GM19240 (cell line): Measurements from ENCODE around the gene DEPP1.
"Not testable (repeated sequence)": the region's sequence is repeated elsewhere in the genome, so short reads cannot be mapped to it uniquely, and the experiment has no call there.

ENCODE experiments used
- DNase-seq: peaks from one replicate; pipeline ENCODE4 v3.0.0; 2011; ENCODE audit warnings: low spot score; ENCODE audit not compliant: insufficient read length

The DEPP1 gene, protein sequence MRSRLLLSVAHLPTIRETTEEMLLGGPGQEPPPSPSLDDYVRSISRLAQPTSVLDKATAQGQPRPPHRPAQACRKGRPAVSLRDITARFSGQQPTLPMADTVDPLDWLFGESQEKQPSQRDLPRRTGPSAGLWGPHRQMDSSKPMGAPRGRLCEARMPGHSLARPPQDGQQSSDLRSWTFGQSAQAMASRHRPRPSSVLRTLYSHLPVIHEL

DNA sequence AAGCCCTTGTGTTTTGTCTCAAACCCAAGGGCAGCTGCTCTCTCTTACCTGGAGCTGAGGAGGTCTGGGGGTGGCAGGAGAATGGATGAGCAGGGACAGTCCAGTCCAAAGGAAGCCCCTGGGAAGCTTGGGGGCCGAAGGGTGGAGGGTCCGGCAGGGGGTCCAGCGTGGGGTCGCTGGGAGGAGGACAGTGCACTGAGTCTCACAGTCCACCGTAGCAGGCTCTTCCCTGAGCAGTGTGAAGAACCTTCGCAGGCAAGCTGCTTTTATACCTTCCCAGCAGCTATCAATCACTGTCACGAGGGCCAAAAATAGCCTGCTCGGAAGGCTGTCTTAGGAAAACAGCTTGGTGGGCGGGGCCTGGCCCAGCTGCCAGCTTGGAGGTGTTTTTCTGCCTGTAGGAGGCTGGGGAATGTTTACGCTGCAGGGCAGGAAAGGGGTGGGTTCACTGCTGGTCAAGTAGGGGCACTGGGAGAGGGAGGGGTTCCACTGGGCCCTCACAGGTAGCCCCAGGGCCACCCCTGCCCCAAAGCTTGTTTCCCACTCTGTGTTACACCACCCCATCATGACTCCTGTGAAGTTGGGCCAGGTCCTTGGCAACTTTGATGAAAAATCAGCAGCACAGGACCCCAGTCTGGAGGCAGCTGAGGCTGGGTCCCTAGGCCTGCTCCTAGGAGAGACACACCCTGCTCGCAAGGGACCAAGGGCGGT is at the start of gene DEPP1:
Gene DEPP1, minus strand, starts transcription at position 240 of the 711 bp plus-strand sequence. CDS start 779 bp downstream, outside the sequence.
- DNase-seq, result no peak

DNA sequence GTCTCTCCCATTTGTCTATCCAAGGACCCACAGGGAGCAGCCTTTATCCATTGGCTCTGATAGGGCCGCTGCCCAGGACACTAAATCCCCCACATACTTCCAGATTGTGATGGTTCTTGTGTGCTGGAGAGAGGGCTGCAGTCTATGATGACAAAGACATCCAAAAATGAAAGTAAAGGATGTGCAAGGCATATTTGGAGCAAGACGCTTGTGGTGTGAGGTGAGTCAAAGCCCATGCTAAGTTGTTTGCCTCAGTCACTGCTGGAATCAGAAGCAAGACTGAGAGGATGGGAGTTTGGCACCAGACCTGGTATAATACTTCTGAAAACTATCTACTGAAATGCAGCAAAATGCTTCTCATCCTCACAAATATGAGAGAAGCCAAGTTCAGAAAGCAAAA is 44.8 kb upstream of the DEPP1 start:
- no peak for DNase-seq

DNA sequence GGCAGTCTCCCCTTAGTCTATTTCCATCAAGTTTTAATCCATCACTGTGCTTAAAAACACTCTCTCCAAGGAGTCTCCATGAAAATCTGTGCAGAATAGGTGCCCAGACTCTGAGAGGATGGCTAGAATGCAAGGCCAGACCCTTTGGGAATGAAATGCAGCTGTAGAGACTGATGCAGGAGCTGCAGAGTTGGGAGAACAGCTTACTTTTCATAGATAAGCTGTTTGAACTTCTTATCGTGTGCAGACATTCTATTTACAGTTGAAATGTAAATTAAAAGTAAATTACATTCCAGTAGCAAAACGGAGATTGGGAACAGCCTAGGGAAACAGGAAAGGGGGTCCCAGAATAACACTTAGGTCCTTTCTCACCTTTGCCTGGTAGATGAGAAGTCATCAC is 37.0 kb upstream of the DEPP1 start:
- no peak for DNase-seq

DNA sequence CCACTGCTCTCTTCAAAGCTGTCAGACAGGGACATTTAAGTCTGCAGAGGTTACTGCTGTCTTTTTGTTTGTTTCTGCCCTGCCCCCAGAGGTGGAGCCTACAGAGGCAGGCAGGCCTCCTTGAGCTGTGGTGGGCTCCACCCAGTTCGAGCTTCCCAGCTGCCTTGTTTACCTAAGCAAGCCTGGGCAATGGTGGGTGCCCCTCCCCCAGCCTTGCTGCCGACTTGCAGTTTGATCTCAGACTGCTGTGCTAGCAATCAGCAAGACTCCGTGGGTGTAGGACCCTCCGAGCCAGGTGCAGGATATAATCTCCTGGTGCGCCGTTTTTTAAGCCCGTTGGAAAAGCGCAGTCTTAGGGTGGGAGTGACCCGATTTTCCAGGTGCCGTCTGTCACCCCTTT is 35.9 kb upstream of the DEPP1 start:
- DNase-seq, result not testable (repeated sequence)

DNA sequence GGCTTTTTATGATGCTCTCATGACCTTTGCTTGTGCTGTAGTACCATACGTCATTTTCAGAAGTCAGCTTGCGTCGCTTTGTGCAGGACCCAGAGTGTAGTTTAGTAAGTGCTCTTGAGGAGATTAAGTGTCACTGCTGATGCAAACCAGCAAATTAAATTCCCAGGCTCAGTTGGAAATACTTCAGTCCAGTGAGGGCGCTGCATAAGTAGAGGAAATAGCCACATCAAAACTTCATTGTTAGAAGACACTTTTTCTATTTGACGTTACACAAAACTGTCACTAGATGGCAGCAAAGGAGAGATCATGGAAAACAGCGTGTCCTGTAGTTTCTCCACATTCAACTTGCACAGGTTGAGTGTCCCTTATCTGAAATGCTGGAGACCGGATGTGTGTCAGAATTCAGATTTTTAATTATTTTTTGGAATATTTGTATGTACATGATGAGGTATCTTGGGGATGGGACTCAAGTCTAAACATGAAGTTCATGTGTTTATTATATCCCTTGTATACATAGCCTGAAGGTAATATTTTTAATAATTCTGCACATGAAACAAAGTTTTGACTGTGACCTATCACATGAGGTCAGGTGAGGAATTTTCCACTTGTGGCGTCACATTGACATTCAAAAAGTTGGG is 30.0 kb upstream of the DEPP1 start:
- peak; percentile 26 for DNase-seq

DNA sequence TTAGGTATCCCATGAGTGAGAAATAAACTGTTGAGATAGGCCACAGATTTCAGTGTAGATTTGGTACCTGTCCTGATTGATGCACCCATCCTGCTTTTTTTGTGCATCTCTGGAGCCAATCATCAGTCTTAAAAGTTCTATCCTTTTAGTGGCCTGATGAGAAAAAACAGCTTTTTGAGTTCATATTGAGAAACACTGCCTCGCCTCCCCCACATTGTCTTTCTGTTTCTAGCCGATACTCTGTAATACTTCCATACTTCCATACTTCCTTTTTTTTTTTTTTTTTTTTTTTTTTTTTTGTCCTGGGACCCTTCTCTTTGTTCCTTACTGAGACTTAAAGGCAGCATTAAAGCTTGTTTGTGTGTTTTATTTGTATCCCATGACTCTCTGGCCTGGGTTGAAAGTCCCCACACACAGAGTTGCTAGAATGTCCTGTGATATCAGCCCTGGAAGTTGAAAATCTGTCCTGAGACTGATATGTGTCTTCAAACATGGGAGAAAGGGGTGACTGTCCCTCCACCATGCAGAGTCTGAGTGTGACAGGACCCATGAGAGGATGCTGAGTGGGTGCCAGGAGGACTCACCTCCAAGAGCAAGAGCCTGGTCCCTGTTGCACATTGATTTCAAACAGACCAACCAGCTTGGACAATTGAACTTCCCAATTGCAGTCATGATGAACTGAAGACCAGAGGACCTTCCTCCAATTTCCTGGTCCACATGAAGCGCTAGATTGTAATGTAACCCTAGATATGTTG is 27.8 kb upstream of the DEPP1 start:
- no peak for DNase-seq

DNA sequence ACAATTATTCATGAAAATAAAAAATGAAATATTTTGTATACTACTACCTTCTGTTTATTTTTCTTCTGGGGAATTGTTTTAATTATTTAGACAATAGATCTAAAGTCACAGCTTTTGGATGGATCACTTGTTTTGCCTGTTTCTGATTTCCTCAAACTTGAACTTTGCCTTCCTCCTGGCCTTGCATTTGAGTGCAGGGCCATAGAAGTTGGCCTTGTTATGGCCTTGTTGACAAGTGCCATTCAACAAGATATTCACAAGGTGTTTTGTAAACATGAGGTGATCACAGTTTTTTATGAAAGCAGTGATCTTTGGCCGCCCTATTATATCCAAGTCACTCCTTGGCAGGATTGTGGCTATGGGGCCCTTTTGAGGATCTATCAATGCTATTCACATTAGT is 26.7 kb upstream of the DEPP1 start:
- DNase-seq, result no peak

DNA sequence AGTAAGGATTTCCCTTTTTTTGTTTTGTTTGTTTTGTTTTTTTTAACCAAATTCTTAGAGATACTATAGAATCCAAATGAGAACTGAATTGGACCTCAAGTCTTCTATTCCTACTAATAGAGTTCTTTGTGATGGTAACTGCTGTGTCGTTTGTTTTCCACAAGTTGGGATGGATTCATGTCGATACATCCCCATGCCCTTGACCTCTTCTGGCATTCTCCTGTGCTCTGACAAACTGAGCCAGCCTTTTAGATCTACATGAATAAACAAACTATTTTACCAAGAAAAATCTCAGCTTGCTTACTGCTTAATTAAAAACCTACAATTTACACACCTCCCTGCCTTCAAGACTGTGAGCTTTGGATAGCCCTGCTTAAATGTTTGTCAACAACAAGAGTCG is 26.1 kb upstream of the DEPP1 start:
- no peak for DNase-seq

DNA sequence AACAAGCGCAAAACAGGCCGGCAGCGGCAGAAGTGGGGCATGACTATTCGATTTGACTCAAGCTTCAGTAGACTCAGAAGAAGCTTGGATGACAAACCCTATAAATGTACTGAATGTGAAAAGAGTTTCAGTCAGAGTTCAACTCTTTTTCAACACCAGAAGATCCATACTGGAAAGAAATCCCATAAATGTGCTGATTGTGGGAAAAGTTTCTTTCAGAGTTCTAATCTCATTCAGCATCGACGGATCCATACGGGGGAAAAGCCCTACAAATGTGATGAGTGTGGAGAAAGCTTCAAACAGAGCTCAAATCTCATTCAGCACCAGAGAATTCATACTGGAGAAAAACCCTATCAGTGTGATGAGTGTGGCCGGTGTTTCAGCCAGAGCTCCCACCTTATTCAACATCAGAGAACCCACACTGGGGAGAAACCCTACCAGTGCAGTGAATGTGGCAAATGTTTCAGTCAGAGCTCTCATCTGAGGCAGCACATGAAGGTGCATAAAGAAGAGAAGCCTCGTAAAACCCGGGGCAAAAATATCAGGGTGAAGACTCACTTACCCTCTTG is 24.9 kb upstream of the DEPP1 start:
- no peak for DNase-seq

DNA sequence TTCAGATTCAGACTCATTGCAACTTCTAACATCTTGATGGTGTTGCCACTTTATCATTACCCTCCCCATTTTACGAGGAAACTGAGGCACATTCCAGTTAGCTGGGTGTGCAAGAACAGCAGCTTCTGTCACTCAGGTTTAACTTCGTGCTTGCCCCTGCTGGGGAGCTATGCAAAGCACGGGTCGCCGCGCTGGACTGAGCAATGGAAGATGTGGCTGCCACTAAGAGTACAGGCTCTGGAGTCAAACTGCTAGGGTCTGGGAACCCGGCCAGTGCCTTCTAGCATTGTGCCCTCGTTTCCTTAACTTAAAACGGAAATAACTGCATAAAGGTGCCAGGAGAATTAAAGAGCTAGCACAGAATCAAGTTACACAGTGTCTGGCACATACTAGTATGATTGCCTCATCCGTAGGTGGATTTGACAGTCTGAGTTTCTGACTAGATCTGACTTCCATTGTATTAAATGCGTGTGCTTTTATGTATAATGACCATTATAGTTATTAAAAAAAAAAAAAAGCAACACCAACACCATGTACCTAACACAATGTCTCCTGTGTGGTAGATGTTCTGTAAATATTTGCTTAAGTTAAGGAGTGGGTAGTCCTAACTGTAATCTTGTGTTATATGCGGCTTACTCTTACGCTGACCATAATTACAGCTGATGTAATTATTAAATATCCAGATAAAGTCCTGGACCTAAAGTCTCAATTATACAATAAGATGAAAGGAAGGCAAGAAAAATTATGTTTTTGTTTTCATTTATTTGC is 23.0 kb upstream of the DEPP1 start:
- DNase-seq, result peak; percentile 76

DNA sequence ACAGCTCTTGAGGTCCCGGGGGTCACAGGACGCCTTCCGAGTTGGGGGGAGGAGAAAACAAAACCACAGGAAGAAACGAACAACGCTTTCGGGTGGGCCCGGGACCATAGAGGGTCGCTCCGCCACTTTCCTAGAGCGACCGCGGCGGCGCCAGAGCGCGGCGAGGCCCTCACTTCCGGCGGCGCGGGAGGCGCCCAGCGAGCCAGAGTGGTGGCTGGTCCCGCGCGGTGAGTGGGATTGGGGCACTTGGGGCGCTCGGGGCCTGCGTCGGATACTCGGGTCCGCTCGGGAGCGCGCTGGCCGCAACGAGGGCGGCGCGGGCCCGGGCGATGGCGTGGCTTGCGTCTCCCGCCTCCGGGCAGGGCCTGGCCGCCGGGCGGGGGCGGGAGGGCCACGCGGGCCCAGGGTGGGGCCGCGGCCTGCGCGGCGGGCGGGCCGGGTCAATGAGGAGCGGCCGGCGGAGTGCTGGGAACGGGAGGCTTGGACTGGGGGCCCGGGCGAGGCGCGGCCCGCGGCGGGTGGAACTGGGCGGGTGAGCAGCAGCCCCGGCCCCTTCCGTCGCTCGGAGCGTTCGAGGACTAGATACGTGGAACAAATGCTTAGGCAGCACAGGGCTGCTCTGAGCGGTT is 22.3 kb upstream of the DEPP1 start, which contains the start of gene ZNF22:
Gene ZNF22, plus strand, starts transcription at position 172 of the 629 bp plus-strand sequence. CDS start 2,446 bp downstream, outside the sequence.
- peak; percentile 64 for DNase-seq

DNA sequence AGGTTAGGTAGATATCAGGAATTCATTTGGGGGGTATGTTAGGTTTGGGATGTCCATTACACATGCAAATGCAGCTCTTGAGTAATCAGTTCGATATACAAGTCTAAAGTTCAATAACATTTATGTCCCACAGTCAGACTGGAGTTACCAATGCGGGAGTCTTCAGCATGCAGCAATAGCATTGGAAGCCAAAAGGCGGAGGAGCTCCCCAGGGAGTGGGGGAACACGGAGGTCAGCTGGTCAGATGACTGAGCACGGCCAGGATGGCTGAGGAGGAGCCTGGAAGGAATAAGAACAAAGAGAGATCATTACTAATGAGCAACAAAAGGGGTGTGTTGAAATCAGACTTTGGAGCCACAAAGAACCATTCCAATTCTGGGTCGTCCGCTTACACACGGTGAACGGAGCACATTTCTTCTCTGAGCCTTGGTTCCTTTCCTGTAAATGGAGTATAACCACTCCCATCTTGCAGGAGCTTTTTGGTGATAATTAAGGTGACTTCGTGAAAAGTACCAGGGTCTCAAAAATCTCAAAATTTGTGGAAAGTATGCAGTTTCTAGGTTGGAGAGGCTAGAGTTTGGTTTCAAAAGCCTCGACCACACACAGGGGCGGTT is 21.6 kb upstream of the DEPP1 start:
- DNase-seq, result no peak

DNA sequence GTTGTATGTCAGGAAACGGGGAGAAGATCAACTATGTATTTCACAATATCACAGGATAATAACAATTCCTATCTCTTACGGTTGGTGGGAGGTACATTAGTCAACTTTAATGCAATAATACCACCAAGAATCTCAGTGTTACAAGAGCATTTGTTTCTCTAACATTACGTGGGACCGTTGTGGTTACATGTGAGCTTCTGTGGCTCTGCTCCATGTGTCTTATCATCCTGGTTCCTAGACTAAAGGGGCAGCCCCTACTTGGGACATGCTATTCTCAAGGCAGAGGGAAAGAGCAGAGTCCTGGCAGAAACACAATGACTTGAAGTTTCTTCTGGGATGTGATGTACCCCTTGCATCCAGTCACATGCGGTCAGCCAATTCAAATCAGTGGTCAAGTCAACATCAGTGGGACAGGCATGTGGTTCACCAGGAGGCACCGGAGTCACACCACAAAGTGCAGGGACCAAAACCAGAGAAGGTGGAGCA is 19.6 kb upstream of the DEPP1 start:
- DNase-seq, result no peak

DNA sequence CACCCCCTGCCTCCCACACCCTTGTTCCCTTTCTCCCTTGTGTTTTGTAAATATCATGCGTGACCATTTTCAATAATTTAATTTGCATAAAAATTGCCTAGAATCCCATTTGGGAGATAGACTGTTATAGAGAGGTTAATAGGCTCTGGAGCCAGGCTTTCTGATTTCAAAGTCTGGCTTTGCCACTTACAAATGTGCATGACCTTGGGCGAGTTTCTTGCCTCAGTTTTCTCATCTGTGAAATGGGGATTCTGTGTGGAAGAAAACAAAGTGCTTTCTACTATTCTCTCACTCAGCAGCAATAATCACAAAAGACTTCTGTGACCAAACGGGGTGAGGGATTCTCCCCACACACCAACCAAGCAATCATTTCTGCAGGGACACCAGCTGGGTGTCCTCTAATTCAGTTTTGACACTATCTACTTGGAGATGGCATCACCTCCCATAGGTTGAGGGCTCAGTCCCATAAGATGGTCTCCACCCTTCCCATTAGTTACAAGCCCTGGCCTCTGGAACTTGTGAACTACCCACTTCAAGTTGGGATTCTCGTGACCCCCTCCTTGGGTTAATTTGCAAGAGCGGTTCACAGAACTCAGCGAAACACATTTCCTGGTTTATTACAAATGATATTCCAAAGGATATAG is 18.6 kb upstream of the DEPP1 start:
- no peak for DNase-seq

DNA sequence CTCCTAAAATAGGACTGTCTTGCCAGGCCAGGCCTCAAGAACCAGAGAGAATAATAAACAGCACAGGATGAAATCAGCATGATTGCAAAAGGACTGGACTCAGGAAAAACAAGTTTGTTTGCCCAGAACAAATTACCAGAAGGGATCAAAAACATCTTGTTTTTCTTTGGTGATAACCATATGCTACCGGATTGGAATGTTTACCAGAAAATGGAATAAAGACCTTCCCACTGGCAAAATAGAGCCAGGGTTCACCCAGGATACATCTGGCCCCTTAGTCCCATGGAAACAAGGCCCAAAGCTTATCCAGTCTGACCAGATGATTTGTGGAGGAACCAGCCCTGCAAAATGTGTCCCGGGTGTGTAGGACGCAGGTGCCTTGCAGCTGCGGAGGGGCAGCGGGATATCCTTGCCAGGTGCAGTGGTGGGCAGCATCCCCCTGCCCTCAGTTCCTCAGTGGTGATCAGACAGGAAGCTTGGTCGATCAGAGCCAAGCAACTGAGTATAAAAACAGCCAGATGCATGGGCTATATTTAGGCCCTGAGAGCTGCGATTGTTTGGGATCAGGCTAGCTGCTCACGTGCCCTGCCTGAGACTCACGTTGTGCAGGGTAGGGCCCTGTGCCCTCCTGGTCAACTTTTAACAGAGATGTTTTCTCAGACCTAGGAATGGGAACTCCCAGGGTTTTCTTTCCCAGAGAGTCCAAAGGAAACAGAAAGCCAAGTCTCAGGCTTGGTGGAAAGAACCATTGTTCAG is 17.5 kb upstream of the DEPP1 start:
- DNase-seq, result no peak

DNA sequence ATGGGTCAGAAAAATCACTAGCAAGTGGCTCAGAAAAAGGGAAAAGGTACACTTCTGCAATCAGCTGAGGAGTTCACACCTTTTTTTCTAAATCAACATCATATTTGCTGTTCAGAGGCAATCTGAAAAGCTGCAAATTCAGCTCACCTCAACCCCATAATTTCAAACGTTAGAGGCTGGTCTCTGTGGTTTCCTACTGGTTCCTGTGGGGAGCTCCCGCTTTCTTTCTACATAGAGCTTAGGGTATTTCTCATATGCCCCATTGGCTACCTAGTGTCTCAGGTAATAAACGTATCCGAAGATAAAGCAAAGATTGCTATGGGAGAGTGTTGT is 16.9 kb upstream of the DEPP1 start:
- no peak for DNase-seq

DNA sequence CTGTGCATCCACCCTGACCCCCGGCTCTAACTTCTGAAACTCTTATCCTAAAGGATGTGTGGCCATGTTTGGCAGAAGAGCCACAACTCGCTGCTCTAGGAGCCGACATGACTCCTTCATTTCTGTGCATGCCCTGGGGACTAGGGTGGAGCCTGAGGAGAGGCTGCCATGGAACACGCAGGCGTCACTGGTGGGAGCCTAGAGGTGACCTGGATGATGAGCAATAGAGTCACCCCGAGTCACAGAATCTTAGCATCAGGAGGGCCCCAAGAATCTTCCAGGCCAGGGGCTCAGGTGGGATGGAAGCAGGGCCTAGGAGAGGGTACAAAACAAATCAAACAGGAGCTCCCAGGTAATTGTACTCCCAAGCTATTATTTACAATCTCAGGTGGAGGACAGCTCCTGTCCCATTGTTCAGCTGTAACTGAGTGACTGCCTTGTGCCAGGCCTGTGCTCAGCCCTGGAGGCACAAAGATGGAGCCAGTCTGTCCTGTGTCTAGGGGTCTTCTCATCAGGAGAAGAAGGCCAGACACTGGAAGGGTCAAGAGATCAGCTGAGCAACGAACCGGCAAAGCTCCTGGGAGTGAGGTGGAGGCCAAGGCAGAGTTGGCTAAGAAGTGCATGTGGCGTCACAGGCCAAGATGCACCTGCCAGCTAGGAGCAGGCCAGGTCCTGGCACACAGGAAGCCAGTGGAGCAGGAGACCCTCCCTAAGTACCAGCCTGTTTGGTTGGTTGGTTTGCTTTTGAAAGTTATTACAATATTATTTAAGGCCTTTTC is 16.3 kb upstream of the DEPP1 start:
- no peak for DNase-seq
